ENCODE results near the gene WDR46. TPM values are rescaled to one million over a fixed set of nuclear protein-coding genes. Genes with fewer than 3 reads are reported as not detected.

The WDR46 gene
- total RNA-seq, 1 experiment from 2014 or later, result 99.2 TPM

GRCh38 chr6:33335916-33336315, 46.9 kb upstream of the WDR46 start:
- H3T11ph ChIP-seq (ENCODE audit: low read length), result no peak overlapping the region
- no peak overlapping the region for H2AFZ ChIP-seq (ENCODE audit: low read length)
- no peak overlapping the region for H3K27ac Mint-ChIP-seq
- TF ChIP-seq CTCF (conservative IDR thresholded peaks at IDR 0.05), result no peak
- no peak overlapping the region for H3K56ac ChIP-seq (ENCODE audit: insufficient read length, low read depth, low read length)
- H3K27me3 ChIP-seq (ENCODE audit: insufficient read depth, low read length), result no peaks in the 10 kb centered on the region
- no peak overlapping the region for H3K27ac ChIP-seq (ENCODE audit: insufficient read length, low read depth, low read length)
- no peak for DNase-seq
- H4K91ac ChIP-seq (ENCODE audit: insufficient read length, low read depth, low read length), result no peak overlapping the region
- no peak overlapping the region for H3K4me2 ChIP-seq (ENCODE audit: insufficient read depth, insufficient read length, low read length)
- no peak overlapping the region for H3K4ac ChIP-seq (ENCODE audit: low read depth, low read length)
- no peak overlapping the region for H3K18ac ChIP-seq (ENCODE audit: insufficient read length, low read depth, low read length)
- no peak overlapping the region for H2BK20ac ChIP-seq (ENCODE audit: low read depth, low read length, poor library complexity, severe bottlenecking)
- WGBS (ENCODE audit: extremely low coverage, insufficient read length, low lambda C conversion rate), result no CpG with 5 or more reads among the region's 4 CpGs
- H2BK120ac ChIP-seq (ENCODE audit: low read depth, low read length, poor library complexity, severe bottlenecking), result no peak overlapping the region
- no peaks in the 10 kb centered on the region for H3K4me1 ChIP-seq (ENCODE audit: insufficient read depth, low read length)
- H3K36me3 Mint-ChIP-seq (ENCODE audit: insufficient read depth in 1 of 3, low read depth in 3 of 3), result no peaks in the 10 kb centered on the region
- H4K20me1 ChIP-seq (ENCODE audit: control insufficient read depth, insufficient read depth, insufficient read length), result no peaks in the 10 kb centered on the region
- H3K23me2 ChIP-seq (ENCODE audit: insufficient read length, low read depth, low read length, poor library complexity, severe bottlenecking), result no peaks in the 10 kb centered on the region
- no peak overlapping the region for H2BK5ac ChIP-seq (ENCODE audit: insufficient read length, low read length)
- no peak overlapping the region for H2BK15ac ChIP-seq (ENCODE audit: low read depth, low read length)
- H3K9ac ChIP-seq (ENCODE audit: extremely low read depth, insufficient read length, low read length), result no peak overlapping the region
- H3K23ac ChIP-seq (ENCODE audit: insufficient read length, low read depth, low read length), result no peak overlapping the region
- no peak overlapping the region for H2BK12ac ChIP-seq (ENCODE audit: insufficient read length, low read depth, low read length)
- no peak overlapping the region for H3K14ac ChIP-seq (ENCODE audit: insufficient read depth, low read length)
- no peaks in the 10 kb centered on the region for H3K4me1 Mint-ChIP-seq
- H3K4me3 Mint-ChIP-seq, result no peak overlapping the region
- H2AK5ac ChIP-seq (ENCODE audit: insufficient read length, low read length), result no peak overlapping the region
- no peak overlapping the region for H4K8ac ChIP-seq (replicated peaks; ENCODE audit: insufficient read length, low read depth, low read length)
- no peaks in the 10 kb centered on the region for H3K9me3 ChIP-seq (ENCODE audit: control insufficient read depth, low read depth, low read length)
- H3K79me1 ChIP-seq (ENCODE audit: insufficient read depth, low read depth, low read length, poor library complexity, severe bottlenecking), result no peaks in the 10 kb centered on the region
- H3K79me2 ChIP-seq (ENCODE audit: insufficient read depth, low read length), result no peaks in the 10 kb centered on the region
- peaks cover 2% of the 10 kb centered on the region; the same call in 1 of the 2 replicates for H3K27me3 Mint-ChIP-seq (ENCODE audit: low read depth)
- H4K5ac ChIP-seq (ENCODE audit: insufficient read length, low read depth, low read length), result no peak overlapping the region
- no peaks in the 10 kb centered on the region for H3K9me3 Mint-ChIP-seq

All from H9 (cell line).